Caco-2 (cell line): Measurements from ENCODE around the gene MLEC. TPM values are rescaled to one million over a fixed set of nuclear protein-coding genes. Genes with fewer than 3 reads are reported as not detected.

Experiments
- BruUV-seq: library from RNA; stranded (reverse); fragments of 400-500 nt; replicated peaks from 2 replicates; lab custom pipeline; 2021; lab: Mats Ljungman, UMichigan
- CTCF ChIA-PET: fragments of 300-600 bp; sonication (Branson Sonifier 250); formaldehyde crosslinking; loops from one replicate; lab custom pipeline; 2022; ENCODE audit warnings: antibody characterized with exemption; lab: Charles Lee
- POLR2A ChIA-PET: fragments of 300-600 bp; sonication (Branson Sonifier 250); formaldehyde crosslinking; loops from one replicate; lab custom pipeline; 2022; ENCODE audit warnings: antibody characterized with exemption; lab: Charles Lee
- DNase-seq, 2 experiments: peaks; one replicate each; pipeline versions ENCODE4 v3.0.0 to v3.0.0-alpha.2; 2020 to 2022
- H3K27me3 ChIP-seq: replicated peaks from 2 replicates; pipeline ENCODE4 v1.6.0; 2011; ENCODE audit warnings: low read length; ENCODE audit not compliant: control insufficient read depth, insufficient read depth
- H3K36me3 ChIP-seq: 2 replicates; pipeline ENCODE4 v1.5.1; 2011; ENCODE audit warnings: low read length; ENCODE audit not compliant: control insufficient read depth, insufficient read depth
- H3K4me1 ChIP-seq: fragments of 250-450 bp; sonication (Bioruptor Pico); 2 replicates; pipeline ENCODE4 v1.5.1; 2020; ENCODE audit warnings: mild to moderate bottlenecking
- H3K4me3 ChIP-seq: 2 replicates; pipeline ENCODE4 v1.5.1; 2011; ENCODE audit warnings: low read depth, mild to moderate bottlenecking, control low read depth, low read length
- H3K9me3 ChIP-seq: fragments of 250-450 bp; sonication (Bioruptor Pico); 2 replicates; pipeline ENCODE4 v1.5.1; 2020; ENCODE audit warnings: mild to moderate bottlenecking, moderate library complexity
- H3K27ac Mint-ChIP-seq: one replicate; pipeline ENCODE4 v1.8.0; 2022; ENCODE audit warnings: mixed read lengths; ENCODE audit not compliant: unreplicated experiment
- H3K27me3 Mint-ChIP-seq: one replicate; pipeline ENCODE4 v1.8.0; 2022; ENCODE audit warnings: mixed read lengths; ENCODE audit not compliant: insufficient read depth, unreplicated experiment
- H3K36me3 Mint-ChIP-seq: one replicate; pipeline ENCODE4 v1.8.0; 2022; ENCODE audit warnings: mild to moderate bottlenecking, mixed read lengths; ENCODE audit not compliant: insufficient read depth, unreplicated experiment
- H3K4me1 Mint-ChIP-seq: one replicate; pipeline ENCODE4 v1.8.0; 2022; ENCODE audit warnings: low read depth, mixed read lengths; ENCODE audit not compliant: unreplicated experiment
- H3K4me3 Mint-ChIP-seq: one replicate; pipeline ENCODE4 v1.8.0; 2022; ENCODE audit warnings: mild to moderate bottlenecking, moderate library complexity, mixed read lengths; ENCODE audit not compliant: unreplicated experiment
- H3K9me3 Mint-ChIP-seq: one replicate; pipeline ENCODE4 v1.8.0; 2022; ENCODE audit warnings: mixed read lengths; ENCODE audit not compliant: unreplicated experiment
- intact Hi-C: fragments of 100-400 bp; cut with micrococcal nuclease; formaldehyde crosslinking; loops from one replicate; pipeline ENCODE4 v1.10.0; 2022; ENCODE audit not compliant: unreplicated experiment
- total RNA-seq: library from RNA; stranded (reverse); gene quantifications from 2 replicates; pipeline ENCODE4 v1.2.3, GENCODE V29; 2022
- TF ChIP-seq, protein P1 (sequence below), 2 experiments: fragments of 200-600 bp in 1 of 2; IDR thresholded peaks; 1 replicate in 1 of 2; 2 replicates in 1 of 2; pipeline versions ENCODE4 v1.5.1 to v1.8.0; 2011 to 2022; ENCODE audit warnings: antibody characterized with exemption in 1 of 2, control low read depth in 1 of 2, inconsistent platforms in 1 of 2, low read depth in 1 of 2, low read length in 1 of 2, mild to moderate bottlenecking in 1 of 2, moderate library complexity in 1 of 2; ENCODE audit not compliant: insufficient read depth in 1 of 2, severe bottlenecking in 1 of 2, unreplicated experiment in 1 of 2

The MLEC gene
- total RNA-seq, 1 experiment from 2014 or later: 150 TPM

- H3K4me3 Mint-ChIP-seq: no peak overlapping the region
- H3K27ac Mint-ChIP-seq: no peak overlapping the region
- H3K4me1 Mint-ChIP-seq: peaks cover 16% of the 10 kb centered on the region
- H3K36me3 Mint-ChIP-seq: peaks cover 55% of the 10 kb centered on the region
- no peaks in the 10 kb centered on the region for H3K9me3 ChIP-seq
- no peaks in the 10 kb centered on the region for H3K27me3 Mint-ChIP-seq
- intact Hi-C loops: no loop called here
- ChIA-PET POLR2A (interaction anchor here (0.6 kb wide), 2 partner anchors 171 to 234 kb away, joined by 3 to 7 read pairs; no protein-coding TSS in a partner anchor), CTCF (no interaction called here)
- TF ChIP-seq, protein P1, sequence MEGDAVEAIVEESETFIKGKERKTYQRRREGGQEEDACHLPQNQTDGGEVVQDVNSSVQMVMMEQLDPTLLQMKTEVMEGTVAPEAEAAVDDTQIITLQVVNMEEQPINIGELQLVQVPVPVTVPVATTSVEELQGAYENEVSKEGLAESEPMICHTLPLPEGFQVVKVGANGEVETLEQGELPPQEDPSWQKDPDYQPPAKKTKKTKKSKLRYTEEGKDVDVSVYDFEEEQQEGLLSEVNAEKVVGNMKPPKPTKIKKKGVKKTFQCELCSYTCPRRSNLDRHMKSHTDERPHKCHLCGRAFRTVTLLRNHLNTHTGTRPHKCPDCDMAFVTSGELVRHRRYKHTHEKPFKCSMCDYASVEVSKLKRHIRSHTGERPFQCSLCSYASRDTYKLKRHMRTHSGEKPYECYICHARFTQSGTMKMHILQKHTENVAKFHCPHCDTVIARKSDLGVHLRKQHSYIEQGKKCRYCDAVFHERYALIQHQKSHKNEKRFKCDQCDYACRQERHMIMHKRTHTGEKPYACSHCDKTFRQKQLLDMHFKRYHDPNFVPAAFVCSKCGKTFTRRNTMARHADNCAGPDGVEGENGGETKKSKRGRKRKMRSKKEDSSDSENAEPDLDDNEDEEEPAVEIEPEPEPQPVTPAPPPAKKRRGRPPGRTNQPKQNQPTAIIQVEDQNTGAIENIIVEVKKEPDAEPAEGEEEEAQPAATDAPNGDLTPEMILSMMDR (IDR thresholded peaks at IDR 0.05; ENCODE audit: insufficient read depth in 1 of 2, low read depth in 1 of 2, low read length in 1 of 2, severe bottlenecking in 1 of 2, unreplicated experiment in 1 of 2): no peak
- H3K9me3 Mint-ChIP-seq: no peaks in the 10 kb centered on the region
- no peaks in the 10 kb centered on the region for H3K27me3 ChIP-seq
- BruUV-seq: no TSS peak
- no peak overlapping the region for H3K4me3 ChIP-seq
- H3K4me1 ChIP-seq: peaks cover 15% of the 10 kb centered on the region
- peaks cover 9% of the 10 kb centered on the region for H3K36me3 ChIP-seq
- no peak for DNase-seq
Measured at GRCh38 chr12:120720987-120721801, 34.2 kb downstream of the MLEC start.

DNA sequence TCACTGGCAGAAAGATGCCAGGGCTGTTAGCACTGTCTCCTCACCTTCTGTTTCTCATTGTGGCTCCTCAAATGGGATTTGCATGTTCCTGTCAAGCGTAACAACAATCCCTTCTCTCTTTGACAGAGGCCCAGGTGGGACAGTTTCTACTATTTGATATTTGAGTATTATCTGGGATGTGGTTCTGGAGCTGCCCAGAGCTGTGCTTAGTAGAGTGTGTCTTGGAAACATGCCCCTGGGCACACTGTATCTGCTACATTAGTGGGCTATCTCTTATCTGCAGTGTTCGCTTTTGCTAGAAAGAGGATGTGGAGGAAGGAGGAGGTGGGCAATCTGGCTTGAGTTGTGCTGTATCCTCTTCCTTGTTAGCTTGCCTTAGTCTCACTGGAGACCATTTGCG lies 34.9 kb downstream of the MLEC start:
- Mint-ChIP-seq H3K36me3 (peaks cover 48% of the 10 kb centered on the region), H3K27me3 (no peaks in the 10 kb centered on the region), H3K4me1 (peaks cover 16% of the 10 kb centered on the region), H3K9me3 (no peaks in the 10 kb centered on the region), H3K27ac (no peak overlapping the region), H3K4me3 (no peak overlapping the region)
- no peak overlapping the region for H3K4me3 ChIP-seq
- intact Hi-C loops: no loop called here
- no peaks in the 10 kb centered on the region for H3K9me3 ChIP-seq
- H3K4me1 ChIP-seq: peaks cover 15% of the 10 kb centered on the region
- ChIA-PET POLR2A (no interaction called here), CTCF (no interaction called here)
- H3K36me3 ChIP-seq: peaks cover 9% of the 10 kb centered on the region
- TF ChIP-seq, protein P1 (IDR thresholded peaks at IDR 0.05; ENCODE audit: insufficient read depth in 1 of 2, low read depth in 1 of 2, low read length in 1 of 2, severe bottlenecking in 1 of 2, unreplicated experiment in 1 of 2): no peak
- no peak for DNase-seq
- H3K27me3 ChIP-seq: no peaks in the 10 kb centered on the region
- no TSS peak for BruUV-seq

GRCh38 chr12:120722784-120723183 lies 35.8 kb downstream of the MLEC start:
- Mint-ChIP-seq H3K27ac (no peak overlapping the region), H3K4me1 (peaks cover 16% of the 10 kb centered on the region), H3K27me3 (no peaks in the 10 kb centered on the region), H3K4me3 (no peak overlapping the region), H3K9me3 (no peaks in the 10 kb centered on the region), H3K36me3 (peaks cover 47% of the 10 kb centered on the region)
- H3K36me3 ChIP-seq: peaks cover 9% of the 10 kb centered on the region
- peaks cover 15% of the 10 kb centered on the region for H3K4me1 ChIP-seq
- POLR2A ChIA-PET: no interaction called here
- intact Hi-C loops: no loop called here
- TF ChIP-seq, protein P1 (IDR thresholded peaks at IDR 0.05; ENCODE audit: insufficient read depth in 1 of 2, low read depth in 1 of 2, low read length in 1 of 2, severe bottlenecking in 1 of 2, unreplicated experiment in 1 of 2): no peak
- CTCF ChIA-PET: no interaction called here
- BruUV-seq: no TSS peak
- no peak for DNase-seq
- H3K4me3 ChIP-seq: no peak overlapping the region
- no peaks in the 10 kb centered on the region for H3K27me3 ChIP-seq
- no peaks in the 10 kb centered on the region for H3K9me3 ChIP-seq
